HG02571 (cell line): Measurements from ENCODE around the gene SOX10.

Experiments used
- ATAC-seq: cut with Tn5 transposase; IDR thresholded peaks from one replicate; pipeline ENCODE4 v1.9.1; 2021; ENCODE audit warnings: mild to moderate bottlenecking, moderate library complexity; ENCODE audit not compliant: unreplicated experiment

The SOX10 gene

DNA sequence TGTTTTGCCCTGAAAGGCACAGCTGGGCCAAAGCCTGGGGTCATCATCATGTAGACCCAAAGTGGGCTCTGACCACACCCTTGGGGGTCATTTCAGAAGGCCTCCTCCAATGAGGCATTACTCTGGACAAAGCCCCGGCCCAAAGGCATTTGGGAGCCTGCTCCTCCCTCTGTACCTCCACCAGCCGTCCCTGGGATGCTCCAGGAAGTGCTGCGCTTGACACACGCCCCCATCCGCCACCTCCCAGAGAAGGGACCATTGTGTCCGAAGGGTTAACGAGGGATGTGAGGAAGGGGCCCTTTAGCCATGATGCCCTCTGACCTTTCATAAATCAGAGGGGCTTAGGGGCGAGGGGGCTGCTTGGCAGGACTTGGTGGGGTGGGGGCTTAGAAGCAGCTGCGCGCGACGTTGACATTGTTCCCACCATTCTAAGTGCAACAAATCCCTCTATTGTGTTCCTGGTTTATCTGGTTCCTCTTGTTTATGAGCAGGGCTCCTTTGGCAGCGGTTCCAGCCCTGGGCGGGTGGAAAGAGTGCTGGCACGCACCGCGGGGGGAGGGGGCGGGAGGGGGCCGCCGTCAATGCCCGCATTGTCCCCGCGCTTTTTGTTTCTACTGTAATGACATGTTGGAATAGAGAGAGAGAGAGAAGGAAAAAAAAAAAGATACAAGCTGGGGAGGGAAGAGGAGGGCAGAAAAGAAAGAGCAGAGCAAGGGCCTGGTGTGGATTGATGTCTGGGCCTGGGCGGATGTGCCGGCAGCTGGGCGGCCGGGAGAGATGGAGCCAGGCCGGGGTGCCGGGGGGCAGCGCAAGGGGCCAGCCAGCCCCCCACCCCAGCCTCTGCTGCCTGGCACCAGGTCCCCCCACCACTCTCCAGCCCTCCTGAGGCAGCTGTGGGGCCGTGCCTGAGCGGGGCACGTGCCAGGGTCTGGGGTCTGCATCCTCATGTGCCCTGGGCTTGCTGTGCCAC lies 32.1 kb upstream of the SOX10 start:
- ATAC-seq, result no peak

DNA sequence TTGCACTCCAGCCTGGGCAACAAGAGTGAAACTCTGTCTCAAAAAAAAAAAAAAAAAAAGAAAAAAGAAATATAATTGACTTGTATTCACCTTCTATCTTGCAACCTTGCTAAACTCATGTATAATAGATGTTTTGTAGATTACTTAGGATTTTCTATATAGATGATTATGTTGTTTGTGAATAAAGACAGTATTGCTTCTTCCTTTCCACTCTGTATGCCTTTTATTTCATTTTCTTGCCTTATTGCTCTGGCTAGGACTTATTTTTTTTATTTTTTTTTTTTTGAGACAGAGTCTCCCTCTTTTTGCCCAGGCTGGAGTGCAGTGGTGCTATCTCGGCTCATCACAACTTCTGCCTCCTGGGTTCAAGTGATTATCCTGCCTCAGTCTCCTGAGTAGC lies 29.7 kb upstream of the SOX10 start:
- no peak for ATAC-seq

DNA sequence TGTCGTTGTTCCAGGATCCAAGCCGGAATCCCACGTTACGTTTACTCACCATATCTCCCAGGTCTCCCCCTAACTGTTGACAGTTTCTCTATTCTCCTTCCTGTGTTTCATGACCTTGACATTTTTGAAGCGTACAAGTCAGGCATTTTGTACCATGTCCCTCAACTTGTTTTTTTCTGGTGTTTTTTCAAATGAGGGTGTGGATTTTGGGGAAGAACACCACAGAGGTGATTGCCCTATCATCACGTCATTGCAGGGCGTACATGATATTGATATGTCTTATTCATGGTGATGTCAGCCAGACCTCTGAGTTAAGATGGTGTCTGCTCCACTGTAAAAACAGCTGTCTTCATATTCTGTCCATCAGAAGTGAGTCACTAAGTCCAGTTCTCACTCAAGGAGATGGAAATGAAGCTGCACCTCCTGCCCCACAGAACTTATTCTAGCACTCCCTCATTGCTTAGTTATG lies 28.3 kb upstream of the SOX10 start:
- ATAC-seq, result no peak

DNA sequence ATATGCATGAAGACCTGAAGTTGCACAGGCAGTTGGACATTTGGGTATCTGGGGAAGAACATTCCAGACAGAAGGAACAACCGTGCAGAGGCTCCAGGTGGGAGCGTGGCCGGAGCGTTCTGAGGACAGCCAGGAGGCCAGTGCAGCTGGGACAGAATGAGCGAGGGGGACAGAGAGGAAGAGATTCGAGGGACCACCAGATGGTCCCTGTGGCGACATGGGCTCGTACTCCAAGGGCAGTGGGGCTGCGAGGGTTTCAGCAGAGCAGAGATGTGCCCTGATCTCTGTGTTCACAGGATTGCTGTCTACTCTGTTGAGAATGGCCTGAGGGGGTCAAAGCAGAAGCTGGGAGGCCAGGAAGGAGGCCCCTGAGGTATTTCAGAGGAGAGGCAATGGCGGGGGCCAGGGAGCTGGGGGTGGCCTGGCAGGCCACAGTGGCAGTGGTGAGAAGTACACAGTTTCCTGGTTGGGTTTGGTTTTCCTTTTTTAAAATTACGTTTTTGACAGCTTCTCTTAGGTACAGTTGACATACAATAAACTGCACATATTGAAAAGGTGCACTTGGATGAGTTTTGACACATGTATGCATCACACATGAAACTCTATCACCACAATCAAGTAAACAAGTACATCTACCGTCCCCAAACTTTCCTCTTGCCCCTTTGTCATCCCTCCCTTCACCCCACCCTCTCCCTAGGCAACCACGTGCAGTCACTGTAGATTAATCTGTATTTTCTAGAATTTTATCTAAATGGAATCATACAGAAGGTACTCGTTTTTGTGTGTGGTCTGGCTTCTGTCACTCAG lies 24.8 kb upstream of the SOX10 start:
- ATAC-seq, result no peak

DNA sequence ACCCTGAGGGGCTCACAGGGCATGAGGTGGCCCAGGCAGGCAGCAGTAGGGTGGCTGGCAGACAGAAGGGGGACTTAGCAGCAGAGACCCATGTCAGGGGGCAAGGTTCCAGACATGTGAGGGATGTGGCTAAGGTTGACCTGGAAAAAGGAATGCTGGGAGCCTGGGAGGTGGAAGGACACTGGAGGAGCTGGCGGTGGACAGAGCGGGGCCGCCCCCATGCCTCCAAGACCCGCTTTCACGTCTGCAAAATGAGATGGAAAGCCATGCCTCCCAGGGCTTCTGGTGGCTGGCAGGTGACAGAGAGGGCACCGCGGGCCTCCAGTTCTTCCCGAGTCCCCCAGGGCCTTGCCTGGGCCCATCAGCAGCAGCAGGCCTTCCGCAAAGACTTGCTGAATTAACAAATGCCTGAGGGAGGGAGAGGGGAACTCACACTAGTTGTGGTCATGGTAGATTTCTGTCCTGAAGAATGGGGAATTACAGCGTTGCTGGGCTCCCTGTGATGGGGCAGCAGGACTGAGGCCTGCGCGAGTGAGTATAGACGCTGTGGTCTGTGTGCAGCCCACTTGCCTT lies 23.1 kb upstream of the SOX10 start:
- ATAC-seq, result no peak

DNA sequence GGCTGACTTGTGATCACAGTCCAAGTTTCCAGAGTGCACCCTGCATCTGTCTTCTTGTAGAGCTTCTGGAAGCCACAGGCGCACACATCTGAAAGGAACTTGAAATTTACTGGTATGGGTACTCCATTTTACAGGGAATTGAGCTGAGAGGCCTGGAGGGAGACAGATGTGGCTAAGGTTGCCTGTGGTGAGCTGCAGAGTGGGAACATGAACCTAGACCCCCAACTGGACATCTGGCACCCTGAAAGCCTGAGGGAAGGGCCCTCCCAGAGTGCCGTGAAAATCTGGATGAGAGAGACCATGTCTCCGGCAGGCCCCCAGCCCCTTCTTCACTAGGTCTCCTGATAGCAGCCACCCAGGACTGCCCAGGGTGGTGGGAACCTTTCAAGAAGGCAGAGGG lies 22.6 kb upstream of the SOX10 start:
- ATAC-seq, result no peak

DNA sequence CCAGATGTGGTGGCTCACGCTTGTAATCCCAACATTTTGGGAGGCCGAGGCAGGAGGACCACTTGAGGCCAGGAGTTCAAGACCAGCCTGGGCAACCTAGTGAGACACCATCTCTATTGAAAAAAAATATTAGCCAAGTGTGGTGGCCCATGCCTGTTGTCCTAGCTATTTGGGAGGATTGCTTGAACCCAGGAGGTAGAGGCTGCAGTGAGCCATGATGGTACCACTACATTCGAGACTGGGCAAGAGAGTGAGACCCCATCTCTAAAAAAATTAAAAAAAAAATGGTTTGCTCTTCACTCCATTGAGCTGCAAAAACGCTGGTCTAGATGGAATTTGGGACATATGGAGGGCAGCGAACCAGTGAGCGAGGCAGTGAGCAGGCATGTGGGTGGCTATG lies 21.6 kb upstream of the SOX10 start:
- no peak for ATAC-seq

DNA sequence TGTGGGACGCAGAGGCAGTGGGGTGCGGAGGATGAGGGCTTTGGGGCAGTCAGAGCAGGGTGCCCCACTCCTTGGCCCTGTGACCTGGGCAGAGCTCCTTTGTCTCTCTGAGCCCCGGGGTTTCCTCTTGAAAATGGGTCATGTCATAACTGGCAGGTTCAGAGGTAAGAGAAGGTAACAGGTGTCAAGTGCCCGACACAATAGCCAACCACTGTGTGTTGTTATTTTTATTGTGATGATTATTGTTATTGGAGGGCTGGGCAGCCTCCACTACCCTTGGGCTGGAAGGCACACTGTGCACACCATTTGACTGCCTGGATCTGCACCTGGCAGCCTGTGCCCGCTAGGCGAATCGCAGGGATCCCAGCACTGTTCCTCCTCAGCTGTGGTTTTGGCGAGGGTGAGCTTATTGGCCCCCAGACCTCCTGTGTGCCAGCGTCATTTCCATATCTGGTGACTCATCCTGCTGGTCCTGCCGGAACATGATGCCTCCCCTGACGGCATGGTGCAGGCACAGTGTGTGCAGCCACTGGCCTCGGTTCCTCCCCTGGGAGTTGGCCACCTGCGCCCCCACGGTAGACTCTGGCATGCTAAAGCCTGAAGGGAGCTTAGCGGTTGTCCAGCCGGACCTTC lies 15.4 kb upstream of the SOX10 start:
- no peak for ATAC-seq

DNA sequence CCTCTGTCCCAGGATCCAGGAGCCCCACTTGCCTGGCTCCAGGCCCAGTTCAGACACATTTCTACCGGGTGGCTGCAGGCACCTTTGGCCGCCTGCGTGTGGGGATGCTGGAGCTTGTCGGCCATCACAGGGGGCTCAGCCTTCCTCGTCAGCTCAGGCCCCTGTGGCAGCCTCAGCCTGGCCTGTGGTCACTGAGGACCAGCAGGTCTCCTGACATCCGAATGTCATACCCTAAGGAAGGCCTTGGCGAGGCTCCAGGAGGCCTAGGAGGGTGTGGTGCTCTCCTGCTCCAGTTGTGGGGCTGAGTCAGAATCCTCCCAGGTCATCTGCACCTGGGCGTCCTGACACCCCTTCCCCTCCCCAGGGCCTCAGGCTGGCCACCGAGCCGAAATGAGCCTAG lies 14.9 kb upstream of the SOX10 start:
- no peak for ATAC-seq

DNA sequence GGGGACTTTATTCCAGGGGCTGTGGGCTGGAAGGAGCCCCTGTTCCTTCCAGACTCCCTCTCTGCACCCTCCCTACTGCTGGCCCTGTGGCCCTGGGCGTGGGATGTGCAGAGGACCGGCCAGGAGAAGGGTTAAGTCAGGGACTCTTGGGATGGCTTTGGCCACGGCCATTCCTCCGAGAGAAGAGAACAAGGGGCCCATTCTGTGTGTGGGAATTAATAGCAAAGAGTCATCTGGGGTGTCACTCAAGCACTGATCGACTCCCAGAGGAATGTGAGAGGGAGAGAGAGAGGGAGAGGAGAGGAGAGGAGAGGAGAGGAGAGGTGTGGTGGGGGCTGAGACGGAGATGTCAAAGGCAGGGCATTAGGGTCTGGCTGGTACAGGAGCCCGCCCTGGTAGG lies 14.2 kb upstream of the SOX10 start:
- ATAC-seq, result no peak

DNA sequence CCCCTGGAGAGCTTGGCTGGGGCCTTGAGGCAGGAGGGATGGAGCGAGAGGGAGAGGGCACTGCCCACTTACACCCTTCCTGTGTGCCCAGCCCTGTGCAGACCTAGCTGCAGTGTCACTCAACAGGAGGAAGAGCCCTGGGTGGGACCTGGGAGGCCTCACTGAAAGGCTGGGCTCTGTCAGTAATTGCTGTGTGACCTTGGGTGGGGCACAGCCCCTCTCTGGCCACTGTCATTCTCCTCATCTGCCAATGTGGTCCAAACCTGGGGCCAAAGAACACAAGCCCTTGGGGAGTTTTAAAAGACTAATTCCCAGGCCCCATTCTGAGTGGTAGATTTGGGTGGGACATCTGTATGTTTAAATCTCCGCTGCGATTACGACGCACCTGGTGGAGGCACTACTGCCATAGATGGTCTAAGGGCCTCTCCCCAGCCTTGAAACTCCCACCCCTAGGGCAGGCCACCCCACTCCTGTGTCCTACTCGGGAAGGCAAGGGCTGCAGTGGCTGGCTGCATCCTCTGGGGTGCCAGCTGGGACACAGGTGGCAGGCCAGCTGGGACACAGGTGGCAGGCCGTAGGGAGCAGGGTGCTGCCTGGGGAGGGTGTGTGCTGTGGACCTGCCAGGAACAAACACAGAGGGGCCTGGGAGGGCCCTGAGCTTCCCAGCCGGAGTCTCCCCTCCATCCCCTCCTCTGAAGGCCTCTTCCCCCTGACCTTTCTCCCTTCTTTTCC lies 12.3 kb upstream of the SOX10 start:
- no peak for ATAC-seq

DNA sequence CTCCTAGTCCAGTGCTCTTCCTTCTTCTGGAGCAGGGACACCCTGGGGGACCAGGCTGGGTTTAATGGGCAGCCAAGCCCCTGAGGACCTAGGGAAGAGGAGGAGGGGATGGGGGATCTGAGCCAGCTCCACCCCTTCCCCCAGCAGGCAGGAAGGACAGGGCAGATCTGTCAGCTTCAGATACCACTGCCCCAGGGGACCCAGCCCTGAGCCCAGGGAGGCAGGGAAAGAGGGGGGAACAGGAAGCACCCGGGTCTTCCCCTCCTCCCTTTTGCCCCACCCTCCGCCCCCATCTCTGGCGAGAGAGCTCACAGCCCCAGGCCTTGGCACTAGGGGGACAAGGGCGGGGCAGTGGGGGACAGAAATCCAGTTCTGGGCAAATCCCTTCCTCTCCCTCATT lies 11.7 kb upstream of the SOX10 start:
- no peak for ATAC-seq

DNA sequence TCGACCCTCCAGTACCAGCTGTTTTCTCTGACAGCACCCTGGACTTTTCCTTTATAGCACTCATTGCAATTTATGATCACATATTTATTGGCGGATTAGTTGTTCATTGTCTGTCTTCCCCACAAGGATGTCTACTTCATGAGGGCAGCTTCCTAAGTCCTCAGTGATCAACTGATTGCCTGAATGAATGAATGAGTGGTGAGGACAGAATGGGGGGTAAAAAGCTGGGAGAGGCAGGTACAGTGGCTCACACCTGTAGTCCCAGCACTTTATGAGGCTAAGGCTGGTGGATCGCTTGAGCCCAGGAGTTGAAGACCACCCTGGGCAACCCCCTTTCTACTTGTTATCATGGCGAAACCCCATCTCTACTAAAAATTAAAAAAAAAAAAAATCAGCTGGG lies 11.1 kb upstream of the SOX10 start:
- ATAC-seq, result no peak

DNA sequence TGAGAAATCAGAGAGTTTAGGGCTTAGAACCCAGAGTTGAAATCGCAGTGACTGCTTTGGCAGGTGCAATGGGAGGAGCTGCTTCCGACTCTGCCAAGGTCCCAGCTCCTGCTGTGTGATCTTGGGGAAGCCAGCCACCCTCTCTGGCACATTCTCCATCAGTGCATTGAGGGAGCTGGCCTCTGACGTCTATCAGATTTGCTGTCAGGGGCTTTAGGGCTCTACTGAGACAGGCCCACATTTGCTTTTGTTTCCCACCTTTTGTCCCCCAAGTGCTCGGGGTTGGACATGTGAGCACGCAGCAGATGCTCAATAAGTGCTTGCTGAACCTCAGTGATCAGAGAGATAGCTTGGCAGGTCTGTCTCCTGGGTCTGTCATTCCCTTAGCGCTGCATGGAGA lies 10.6 kb upstream of the SOX10 start:
- no peak for ATAC-seq

DNA sequence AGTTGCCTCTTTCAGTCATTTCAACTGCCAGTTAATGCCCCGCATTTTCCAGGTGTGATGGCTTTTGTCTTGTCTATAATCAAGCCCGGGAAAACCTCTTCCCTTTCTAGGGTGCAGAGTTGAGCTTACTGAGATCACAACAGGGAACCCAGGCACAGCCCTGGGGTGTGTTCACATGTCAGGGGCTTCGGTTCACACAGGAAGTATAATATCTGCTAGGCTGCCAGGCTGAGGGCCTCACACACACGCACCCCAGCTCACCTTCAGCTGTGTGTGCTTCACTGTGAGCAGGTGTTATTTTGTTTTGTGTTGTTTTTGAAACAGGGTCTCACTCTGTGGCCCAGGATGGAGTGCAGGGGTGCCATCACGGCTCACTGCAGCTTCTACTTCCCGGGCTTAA lies 9.7 kb upstream of the SOX10 start:
- no peak for ATAC-seq

DNA sequence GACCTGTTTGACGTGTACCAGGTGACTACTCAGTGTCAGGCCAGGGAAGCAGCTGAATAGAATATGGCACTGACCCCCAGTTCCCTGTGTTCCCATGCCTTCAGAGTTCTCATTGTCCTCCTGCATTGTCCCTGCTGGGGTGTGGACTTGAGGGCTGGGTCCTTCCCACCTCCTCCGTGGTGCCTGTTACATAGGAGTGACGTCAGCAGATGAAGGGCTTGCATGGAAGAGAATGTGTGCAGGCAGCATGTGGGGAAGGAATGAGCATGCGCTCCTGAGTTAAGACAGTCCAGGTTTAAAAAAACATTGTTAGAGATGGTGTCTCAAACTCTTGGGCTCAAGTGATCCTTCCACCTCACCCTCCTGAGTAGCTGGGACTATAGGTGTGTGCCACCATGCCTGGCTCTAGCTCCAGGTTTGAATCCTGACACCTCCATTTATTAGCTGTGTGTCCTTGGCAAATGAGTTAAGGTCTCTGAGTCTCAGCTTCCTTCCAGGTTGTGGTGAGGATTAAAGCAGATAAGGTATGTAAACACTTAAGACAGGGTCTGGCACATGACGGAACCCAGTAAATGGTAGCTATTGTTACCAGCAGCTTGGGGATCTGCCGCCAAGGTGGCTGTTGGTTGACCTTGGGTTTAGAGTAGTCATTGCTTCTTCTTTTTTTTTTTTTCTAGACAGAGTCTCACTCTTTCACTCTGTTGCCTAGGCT lies 7.5 kb upstream of the SOX10 start:
- no peak for ATAC-seq

DNA sequence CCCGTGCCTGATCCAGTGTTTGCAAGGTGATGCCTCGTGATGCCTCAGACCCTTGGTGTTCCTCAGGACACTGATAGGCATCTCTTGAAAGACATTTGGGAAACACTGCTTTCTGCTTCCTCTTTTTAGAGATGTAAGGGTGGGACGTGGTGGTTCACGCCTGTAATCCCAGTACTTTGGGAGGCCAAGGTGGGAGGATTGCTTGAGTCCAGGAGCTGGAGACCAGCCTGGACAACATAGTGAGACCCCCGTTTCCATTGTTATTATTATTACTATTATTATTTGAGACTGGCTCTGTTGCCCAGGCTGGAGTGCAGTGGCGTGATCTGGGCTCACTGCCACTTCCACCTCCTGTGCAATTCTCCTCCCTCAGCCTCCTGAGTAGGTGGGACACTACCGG lies 6.5 kb upstream of the SOX10 start:
- no peak for ATAC-seq

DNA sequence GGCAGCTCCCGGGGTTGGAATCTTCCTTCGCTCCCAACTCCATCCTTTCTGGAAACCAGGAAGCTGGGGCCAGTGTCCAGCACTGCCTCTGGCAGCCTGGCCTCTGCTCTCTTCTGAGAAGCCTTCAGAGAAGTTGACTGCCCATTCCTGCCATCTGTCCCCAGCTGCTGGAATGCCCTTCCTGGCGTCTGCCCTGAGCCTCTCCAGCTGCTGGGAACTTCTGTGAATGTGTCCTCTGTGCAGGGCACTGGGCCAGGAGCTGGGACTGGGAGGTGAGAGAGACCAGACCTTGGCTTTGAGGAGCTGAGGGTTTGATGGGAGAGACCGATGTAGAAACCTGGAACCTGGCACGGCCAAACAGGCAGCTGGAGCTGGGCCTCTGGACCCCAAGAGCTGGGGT lies 5.9 kb upstream of the SOX10 start:
- ATAC-seq, result no peak

DNA sequence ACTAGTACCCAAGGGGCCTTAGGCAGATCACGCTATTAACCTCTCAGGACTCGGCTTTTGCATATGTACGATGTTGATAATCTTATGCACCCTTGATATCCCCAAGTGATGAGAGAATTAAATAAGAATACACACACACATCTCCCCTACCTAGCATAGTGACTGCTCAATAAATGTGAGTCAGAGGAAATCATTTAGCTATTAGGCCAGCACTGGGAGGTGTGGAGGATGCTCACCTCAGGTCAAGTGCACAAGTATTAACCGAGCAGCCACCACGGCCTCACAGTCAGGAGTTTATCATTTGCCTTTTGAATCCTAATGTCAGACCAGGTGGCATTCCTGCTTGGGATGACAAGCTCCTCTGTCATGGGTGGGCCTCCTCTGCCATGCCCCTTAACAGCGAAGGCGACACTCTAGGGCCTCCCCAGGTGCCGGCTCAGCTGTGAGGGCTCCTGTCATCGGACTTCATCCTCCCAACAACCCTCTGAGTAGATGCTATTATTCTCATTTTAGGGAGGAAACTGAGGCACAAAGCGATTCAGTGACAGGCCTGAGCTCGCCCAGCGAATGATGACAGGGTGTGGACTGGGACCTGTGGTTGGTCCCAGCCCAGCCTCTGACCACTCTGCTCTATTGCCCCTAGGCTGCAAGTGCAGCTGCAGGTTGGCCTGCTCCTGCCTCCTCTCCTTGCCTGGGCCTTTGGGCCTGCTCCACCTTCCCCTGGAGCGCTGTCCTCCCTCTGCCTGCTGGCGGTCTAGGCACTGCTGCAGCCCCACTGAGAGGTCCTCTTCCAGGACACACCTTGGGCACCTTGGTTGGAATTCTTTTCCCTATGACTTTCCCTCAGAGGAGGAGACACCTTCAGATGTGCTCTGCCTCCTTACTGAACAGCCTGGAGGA lies 5.0 kb upstream of the SOX10 start:
- ATAC-seq, result no peak
